ENCODE measurements around the gene WWC2.

DNA sequence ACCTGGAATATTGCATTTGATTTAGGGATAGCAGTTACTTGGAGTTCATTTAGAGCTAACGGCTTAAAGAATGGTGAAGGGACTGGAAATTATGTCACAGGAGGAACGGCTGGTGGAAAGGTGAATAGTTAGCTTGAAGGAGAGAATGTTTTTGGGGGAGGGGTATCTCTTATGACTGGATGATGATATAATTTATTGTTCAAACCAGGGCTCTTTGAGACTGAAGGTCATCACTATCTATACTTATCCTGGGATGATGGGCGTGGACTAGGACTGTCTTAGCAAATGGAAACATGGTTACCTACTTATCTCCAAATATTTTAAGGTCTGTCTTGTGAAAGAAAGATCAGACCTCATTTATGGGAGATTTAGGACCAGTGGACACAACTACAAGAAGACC lies 30.1 kb downstream of the WWC2 start:
- TF ChIP-seq, protein P1, sequence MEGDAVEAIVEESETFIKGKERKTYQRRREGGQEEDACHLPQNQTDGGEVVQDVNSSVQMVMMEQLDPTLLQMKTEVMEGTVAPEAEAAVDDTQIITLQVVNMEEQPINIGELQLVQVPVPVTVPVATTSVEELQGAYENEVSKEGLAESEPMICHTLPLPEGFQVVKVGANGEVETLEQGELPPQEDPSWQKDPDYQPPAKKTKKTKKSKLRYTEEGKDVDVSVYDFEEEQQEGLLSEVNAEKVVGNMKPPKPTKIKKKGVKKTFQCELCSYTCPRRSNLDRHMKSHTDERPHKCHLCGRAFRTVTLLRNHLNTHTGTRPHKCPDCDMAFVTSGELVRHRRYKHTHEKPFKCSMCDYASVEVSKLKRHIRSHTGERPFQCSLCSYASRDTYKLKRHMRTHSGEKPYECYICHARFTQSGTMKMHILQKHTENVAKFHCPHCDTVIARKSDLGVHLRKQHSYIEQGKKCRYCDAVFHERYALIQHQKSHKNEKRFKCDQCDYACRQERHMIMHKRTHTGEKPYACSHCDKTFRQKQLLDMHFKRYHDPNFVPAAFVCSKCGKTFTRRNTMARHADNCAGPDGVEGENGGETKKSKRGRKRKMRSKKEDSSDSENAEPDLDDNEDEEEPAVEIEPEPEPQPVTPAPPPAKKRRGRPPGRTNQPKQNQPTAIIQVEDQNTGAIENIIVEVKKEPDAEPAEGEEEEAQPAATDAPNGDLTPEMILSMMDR (IDR thresholded peaks at IDR 0.05) = no peak
- no peak for TF ChIP-seq POLR2A (IDR thresholded peaks at IDR 0.05; ENCODE audit: low read depth)
- no peak for TF ChIP-seq EP300 (IDR thresholded peaks at IDR 0.05)

All from esophagus muscularis mucosa (tissue), 4 donors.